ENCODE measurements around the gene TSPAN33. TPM values are rescaled to one million over a fixed set of nuclear protein-coding genes. Genes with fewer than 3 reads are reported as not detected.

TSPAN33 gene
- total and polyA plus RNA-seq, 2 of the 13 experiments (the other 11 are each of a cell fraction or from before 2014, with no cell fraction given) = 15.3 to 16.5 TPM

DNA sequence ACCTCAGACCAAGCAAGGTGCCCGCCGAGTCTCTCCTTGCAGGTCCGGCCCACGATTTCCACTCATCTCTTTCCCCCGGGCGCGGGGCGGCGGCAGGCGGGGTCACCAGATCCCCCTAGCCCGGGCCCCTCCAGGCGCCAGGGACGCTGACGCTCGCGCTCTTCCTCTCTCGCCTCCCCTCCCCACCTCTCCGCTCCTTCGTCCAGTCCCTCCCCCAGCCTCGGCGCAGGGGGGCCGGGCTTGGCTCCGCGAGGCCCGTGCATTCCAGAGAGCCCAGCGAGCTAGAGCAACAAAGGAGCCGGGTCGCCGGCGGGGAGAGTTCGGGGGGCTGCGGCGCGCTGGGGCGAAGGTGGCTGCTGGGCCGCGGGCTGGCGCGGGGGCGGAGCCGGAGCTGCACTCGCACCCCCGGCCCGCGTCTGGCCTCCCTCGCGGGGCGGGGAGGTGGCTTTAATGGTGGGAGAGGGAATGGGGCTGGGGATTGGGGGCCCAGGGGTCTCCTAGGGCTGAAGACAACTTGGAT, 43.9 kb downstream of the TSPAN33 start, which contains the start of gene SMO (continued):
- TF ChIP-seq, protein P1, sequence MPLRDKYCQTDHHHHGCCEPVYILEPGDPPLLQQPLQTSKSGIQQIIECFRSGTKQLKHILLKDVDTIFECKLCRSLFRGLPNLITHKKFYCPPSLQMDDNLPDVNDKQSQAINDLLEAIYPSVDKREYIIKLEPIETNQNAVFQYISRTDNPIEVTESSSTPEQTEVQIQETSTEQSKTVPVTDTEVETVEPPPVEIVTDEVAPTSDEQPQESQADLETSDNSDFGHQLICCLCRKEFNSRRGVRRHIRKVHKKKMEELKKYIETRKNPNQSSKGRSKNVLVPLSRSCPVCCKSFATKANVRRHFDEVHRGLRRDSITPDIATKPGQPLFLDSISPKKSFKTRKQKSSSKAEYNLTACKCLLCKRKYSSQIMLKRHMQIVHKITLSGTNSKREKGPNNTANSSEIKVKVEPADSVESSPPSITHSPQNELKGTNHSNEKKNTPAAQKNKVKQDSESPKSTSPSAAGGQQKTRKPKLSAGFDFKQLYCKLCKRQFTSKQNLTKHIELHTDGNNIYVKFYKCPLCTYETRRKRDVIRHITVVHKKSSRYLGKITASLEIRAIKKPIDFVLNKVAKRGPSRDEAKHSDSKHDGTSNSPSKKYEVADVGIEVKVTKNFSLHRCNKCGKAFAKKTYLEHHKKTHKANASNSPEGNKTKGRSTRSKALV (CRISPR knock-in tag; IDR thresholded peaks at IDR 0.05) = no peak
- TF ChIP-seq, protein P2, sequence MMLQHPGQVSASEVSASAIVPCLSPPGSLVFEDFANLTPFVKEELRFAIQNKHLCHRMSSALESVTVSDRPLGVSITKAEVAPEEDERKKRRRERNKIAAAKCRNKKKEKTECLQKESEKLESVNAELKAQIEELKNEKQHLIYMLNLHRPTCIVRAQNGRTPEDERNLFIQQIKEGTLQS (CRISPR knock-in tag; IDR thresholded peaks at IDR 0.05) = no peak
- no peak for TF ChIP-seq ZNF746 (CRISPR knock-in tag; IDR thresholded peaks at IDR 0.05)
- TF ChIP-seq, protein P3, sequence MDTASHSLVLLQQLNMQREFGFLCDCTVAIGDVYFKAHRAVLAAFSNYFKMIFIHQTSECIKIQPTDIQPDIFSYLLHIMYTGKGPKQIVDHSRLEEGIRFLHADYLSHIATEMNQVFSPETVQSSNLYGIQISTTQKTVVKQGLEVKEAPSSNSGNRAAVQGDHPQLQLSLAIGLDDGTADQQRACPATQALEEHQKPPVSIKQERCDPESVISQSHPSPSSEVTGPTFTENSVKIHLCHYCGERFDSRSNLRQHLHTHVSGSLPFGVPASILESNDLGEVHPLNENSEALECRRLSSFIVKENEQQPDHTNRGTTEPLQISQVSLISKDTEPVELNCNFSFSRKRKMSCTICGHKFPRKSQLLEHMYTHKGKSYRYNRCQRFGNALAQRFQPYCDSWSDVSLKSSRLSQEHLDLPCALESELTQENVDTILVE (CRISPR knock-in tag; IDR thresholded peaks at IDR 0.05) = no peak
- TF ChIP-seq ZNF496 (CRISPR knock-in tag; IDR thresholded peaks at IDR 0.05; ENCODE audit: insufficient replicate concordance) = no peak
- no peak for TF ChIP-seq ZNF143 (CRISPR knock-in tag; IDR thresholded peaks at IDR 0.05)
- peak; percentile 70 for TF ChIP-seq TAF1 (CRISPR knock-in tag; IDR thresholded peaks at IDR 0.05)
- TF ChIP-seq RARA (CRISPR knock-in tag; IDR thresholded peaks at IDR 0.05) = peak; percentile 34
- TF ChIP-seq BORCS8-MEF2B (CRISPR knock-in tag; IDR thresholded peaks at IDR 0.05) = peak; percentile 69; the same call in 1 of the 2 replicates
- TF ChIP-seq, protein P4, sequence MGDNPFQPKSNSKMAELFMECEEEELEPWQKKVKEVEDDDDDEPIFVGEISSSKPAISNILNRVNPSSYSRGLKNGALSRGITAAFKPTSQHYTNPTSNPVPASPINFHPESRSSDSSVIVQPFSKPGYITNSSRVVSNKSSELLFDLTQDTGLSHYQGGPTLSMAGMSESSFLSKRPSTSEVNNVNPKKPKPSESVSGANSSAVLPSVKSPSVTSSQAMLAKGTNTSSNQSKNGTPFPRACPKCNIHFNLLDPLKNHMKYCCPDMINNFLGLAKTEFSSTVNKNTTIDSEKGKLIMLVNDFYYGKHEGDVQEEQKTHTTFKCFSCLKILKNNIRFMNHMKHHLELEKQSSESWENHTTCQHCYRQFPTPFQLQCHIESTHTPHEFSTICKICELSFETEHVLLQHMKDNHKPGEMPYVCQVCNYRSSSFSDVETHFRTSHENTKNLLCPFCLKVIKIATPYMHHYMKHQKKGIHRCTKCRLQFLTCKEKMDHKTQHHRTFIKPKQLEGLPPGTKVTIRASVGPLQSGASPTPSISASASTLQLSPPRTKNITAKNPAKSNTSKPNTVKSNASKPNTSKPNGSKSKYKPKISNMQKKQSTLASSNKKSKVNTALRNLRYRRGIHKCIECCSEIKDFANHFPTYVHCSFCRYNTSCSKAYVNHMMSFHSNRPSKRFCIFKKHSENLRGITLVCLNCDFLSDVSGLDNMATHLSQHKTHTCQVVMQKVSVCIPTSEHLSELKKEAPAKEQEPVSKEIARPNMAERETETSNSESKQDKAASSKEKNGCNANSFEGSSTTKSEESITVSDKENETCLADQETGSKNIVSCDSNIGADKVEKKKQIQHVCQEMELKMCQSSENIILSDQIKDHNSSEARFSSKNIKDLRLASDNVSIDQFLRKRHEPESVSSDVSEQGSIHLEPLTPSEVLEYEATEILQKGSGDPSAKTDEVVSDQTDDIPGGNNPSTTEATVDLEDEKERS (CRISPR knock-in tag; IDR thresholded peaks at IDR 0.05) = no peak
- TF ChIP-seq, protein P5, sequence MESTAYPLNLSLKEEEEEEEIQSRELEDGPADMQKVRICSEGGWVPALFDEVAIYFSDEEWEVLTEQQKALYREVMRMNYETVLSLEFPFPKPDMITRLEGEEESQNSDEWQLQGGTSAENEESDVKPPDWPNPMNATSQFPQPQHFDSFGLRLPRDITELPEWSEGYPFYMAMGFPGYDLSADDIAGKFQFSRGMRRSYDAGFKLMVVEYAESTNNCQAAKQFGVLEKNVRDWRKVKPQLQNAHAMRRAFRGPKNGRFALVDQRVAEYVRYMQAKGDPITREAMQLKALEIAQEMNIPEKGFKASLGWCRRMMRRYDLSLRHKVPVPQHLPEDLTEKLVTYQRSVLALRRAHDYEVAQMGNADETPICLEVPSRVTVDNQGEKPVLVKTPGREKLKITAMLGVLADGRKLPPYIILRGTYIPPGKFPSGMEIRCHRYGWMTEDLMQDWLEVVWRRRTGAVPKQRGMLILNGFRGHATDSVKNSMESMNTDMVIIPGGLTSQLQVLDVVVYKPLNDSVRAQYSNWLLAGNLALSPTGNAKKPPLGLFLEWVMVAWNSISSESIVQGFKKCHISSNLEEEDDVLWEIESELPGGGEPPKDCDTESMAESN (CRISPR knock-in tag; conservative IDR thresholded peaks at IDR 0.05) = 0 out of 2 replicates have a peak, but pooled peaks have one; percentile 47
- TF ChIP-seq, protein P6, sequence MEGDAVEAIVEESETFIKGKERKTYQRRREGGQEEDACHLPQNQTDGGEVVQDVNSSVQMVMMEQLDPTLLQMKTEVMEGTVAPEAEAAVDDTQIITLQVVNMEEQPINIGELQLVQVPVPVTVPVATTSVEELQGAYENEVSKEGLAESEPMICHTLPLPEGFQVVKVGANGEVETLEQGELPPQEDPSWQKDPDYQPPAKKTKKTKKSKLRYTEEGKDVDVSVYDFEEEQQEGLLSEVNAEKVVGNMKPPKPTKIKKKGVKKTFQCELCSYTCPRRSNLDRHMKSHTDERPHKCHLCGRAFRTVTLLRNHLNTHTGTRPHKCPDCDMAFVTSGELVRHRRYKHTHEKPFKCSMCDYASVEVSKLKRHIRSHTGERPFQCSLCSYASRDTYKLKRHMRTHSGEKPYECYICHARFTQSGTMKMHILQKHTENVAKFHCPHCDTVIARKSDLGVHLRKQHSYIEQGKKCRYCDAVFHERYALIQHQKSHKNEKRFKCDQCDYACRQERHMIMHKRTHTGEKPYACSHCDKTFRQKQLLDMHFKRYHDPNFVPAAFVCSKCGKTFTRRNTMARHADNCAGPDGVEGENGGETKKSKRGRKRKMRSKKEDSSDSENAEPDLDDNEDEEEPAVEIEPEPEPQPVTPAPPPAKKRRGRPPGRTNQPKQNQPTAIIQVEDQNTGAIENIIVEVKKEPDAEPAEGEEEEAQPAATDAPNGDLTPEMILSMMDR (CRISPR knock-in tag; IDR thresholded peaks at IDR 0.05) = no peak
- TF ChIP-seq GATAD1 (CRISPR knock-in tag; IDR thresholded peaks at IDR 0.05) = peak; percentile 34; the same call in 1 of the 2 replicates
- no peak for TF ChIP-seq CCAR2 (optimal IDR thresholded peaks at IDR 0.05; ENCODE audit: low read depth, low read length)
- no peak for TF ChIP-seq PHF20 (CRISPR knock-in tag; IDR thresholded peaks at IDR 0.05)
- no peak for TF ChIP-seq ZNF24 (IDR thresholded peaks at IDR 0.05)
- no peak for TF ChIP-seq ONECUT2 (CRISPR knock-in tag; IDR thresholded peaks at IDR 0.05)
- TF ChIP-seq NCOA2 (CRISPR knock-in tag; IDR thresholded peaks at IDR 0.05) = no peak
- TF ChIP-seq MXD4 (CRISPR knock-in tag; IDR thresholded peaks at IDR 0.05) = no peak
- peak; percentile 78 for TF ChIP-seq SALL1 (CRISPR knock-in tag; IDR thresholded peaks at IDR 0.05)
- no peak for TF ChIP-seq ZNF788 (CRISPR knock-in tag; IDR thresholded peaks at IDR 0.05; ENCODE audit: borderline replicate concordance)

Data from HepG2 (cell line).